Suprapubic skin (tissue), 4 donors: Measurements from ENCODE around the gene ARMH3. TPM values are rescaled to one million over a fixed set of nuclear protein-coding genes. Genes with fewer than 3 reads are reported as not detected.
"Not testable (repeated sequence)": the region's sequence is repeated elsewhere in the genome, so short reads cannot be mapped to it uniquely, and the experiment has no call there.

Experiments
- DNase-seq, 2 donors: peaks; one replicate each; pipeline ENCODE4 v3.0.0-alpha.2; 2019; ENCODE audit warnings: low spot score in 2 of 2
- H3K27ac ChIP-seq: fragments of 200-600 bp; sonication (generic); one replicate; pipeline ENCODE4 v1.5.1; 2019
- H3K27me3 ChIP-seq: fragments of 200-600 bp; sonication (generic); one replicate; pipeline ENCODE4 v1.5.1; 2019
- H3K36me3 ChIP-seq: fragments of 200-600 bp; sonication (generic); one replicate; pipeline ENCODE4 v1.5.1; 2019
- H3K4me1 ChIP-seq: fragments of 200-600 bp; sonication (generic); one replicate; pipeline ENCODE4 v1.5.1; 2019
- H3K4me3 ChIP-seq: fragments of 200-600 bp; sonication (generic); one replicate; pipeline ENCODE4 v1.5.1; 2019; ENCODE audit warnings: mild to moderate bottlenecking
- H3K9me3 ChIP-seq: fragments of 200-600 bp; sonication (generic); one replicate; pipeline ENCODE4 v1.5.1; 2019
- EP300 ChIP-seq: sonication (generic); formaldehyde crosslinking; IDR thresholded peaks from one replicate; pipeline ENCODE4 v1.6.1; 2017; ENCODE audit warnings: antibody characterized with exemption
- POLR2A ChIP-seq, 2 donors: fragments of 450-650 bp; IDR thresholded peaks; one replicate each; pipeline ENCODE4 v1.6.1; 2017; ENCODE audit warnings: antibody characterized with exemption in 2 of 2, mild to moderate bottlenecking in 2 of 2, moderate library complexity in 2 of 2
- POLR2AphosphoS5 ChIP-seq, 3 donors: sonication (generic); formaldehyde crosslinking; IDR thresholded peaks; one replicate each; pipeline ENCODE4 v1.6.1; 2017; ENCODE audit warnings: antibody characterized with exemption in 3 of 3
- WGBS: methylation state at CpG from one replicate; pipeline ENCODE4 v1.1.5; 2018; 5-methylcytosine and 5-hydroxymethylcytosine counted together
- total RNA-seq, 4 donors: library from RNA; depleted of rRNA; stranded (reverse); fragments of >200 nt; gene quantifications; one replicate each; pipeline ENCODE4 v1.1.0, GENCODE V29; 2016
- TF ChIP-seq, protein P1 (sequence below), 2 donors: fragments of 200-600 bp in 1 of 2; fragments of 450-650 bp in 1 of 2; sonication (generic) in 1 of 2; IDR thresholded peaks; one replicate each; pipeline ENCODE4 v1.5.1; 2016 to 2019; ENCODE audit warnings: antibody characterized with exemption in 2 of 2, mild to moderate bottlenecking in 1 of 2, moderate library complexity in 1 of 2

Gene ARMH3
- total RNA-seq, 4 donors from 2014 or later, result 12.1 to 25.7 (median 20.4) TPM

DNA sequence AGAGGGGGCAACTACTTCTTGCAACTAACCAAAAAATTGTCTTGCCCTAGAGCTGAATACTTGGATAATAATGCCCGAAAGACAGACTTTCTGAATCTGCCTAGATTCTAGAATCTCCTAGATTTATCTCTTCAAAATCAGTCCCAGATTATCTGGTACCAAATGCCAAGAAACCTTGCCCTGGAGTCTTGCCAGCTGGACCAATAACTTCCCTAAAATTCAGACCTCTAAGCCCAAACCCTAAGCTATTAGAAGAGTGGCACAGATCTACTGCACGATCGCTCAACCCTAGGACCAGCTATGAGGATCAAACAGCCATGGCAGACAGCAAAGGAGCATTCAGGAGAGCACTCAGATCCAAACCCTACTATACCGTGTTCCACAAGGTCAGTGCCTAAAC, 45.0 kb downstream of the ARMH3 start:
- DNase-seq, result no peak
- Histone ChIP-seq H3K9me3 (no peaks in the 10 kb centered on the region), H3K27me3 (no peaks in the 10 kb centered on the region), H3K27ac (no peak overlapping the region), H3K36me3 (peaks cover 40% of the 10 kb centered on the region), H3K4me3 (no peak overlapping the region), H3K4me1 (no peaks in the 10 kb centered on the region)
- TF ChIP-seq EP300 (no peak), POLR2AphosphoS5 (IDR thresholded peaks at IDR 0.05) (no peak)
- 65% methylated on average over 4 of the region's 4 CpGs for WGBS

DNA sequence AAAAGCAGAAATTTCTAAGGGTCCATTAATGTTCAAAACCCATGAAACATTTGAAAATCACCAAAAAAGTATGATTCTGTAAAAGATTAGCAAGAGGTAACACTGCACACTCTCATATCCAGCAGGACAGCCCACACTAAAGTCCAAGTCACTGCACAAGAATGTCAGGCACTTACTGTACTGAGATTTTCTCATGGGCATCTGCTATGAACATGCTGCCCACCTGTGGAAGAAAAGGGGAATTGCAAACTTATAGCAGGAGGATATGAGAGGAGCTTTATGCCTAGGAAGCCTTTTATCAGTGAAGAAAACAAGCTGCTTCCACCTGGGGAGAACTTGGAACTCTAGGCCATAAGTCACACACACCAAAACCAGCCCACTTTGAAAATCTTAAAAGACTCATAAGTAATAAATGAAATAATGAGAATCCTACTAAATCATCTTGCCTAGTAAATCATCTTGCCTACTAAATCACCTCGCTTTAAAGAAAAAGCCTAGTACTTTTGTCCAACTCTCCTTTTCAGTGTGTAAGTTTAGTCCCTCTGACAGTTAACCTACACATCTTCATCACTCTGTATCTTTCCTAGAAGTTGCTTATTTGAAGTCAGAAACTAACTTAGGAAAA, 46.1 kb downstream of the ARMH3 start:
- Histone ChIP-seq H3K9me3 (no peaks in the 10 kb centered on the region), H3K4me1 (no peaks in the 10 kb centered on the region), H3K4me3 (no peak overlapping the region), H3K36me3 (peaks cover 49% of the 10 kb centered on the region), H3K27me3 (no peaks in the 10 kb centered on the region), H3K27ac (no peak overlapping the region)
- DNase-seq, result no peak
- TF ChIP-seq POLR2A (IDR thresholded peaks at IDR 0.05), result no peak
- no peak for TF ChIP-seq EP300
- TF ChIP-seq, protein P1, sequence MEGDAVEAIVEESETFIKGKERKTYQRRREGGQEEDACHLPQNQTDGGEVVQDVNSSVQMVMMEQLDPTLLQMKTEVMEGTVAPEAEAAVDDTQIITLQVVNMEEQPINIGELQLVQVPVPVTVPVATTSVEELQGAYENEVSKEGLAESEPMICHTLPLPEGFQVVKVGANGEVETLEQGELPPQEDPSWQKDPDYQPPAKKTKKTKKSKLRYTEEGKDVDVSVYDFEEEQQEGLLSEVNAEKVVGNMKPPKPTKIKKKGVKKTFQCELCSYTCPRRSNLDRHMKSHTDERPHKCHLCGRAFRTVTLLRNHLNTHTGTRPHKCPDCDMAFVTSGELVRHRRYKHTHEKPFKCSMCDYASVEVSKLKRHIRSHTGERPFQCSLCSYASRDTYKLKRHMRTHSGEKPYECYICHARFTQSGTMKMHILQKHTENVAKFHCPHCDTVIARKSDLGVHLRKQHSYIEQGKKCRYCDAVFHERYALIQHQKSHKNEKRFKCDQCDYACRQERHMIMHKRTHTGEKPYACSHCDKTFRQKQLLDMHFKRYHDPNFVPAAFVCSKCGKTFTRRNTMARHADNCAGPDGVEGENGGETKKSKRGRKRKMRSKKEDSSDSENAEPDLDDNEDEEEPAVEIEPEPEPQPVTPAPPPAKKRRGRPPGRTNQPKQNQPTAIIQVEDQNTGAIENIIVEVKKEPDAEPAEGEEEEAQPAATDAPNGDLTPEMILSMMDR (IDR thresholded peaks at IDR 0.05), result peak; percentile 78 to 79
- 91% methylated on average over 1 of the region's 1 CpG for WGBS

DNA sequence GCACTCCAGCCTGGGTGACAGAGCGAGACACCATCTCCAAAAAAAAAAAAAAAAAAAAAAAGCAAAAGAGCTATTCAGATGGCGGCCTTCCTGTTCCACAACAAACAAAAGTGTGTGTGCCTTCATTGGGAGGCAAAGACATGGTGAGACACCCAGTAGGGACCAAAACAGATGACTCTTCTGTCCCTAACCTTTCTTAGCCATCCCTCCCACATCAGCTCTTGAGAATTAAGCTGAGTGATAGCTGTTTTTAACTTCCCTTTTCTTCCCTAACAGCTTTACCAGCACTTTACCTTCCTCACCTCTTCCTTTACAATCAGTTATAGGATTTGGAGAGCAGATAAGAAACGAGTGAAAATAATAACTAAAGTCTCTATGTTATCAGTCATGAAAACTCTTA, 48.2 kb downstream of the ARMH3 start:
- no peak for DNase-seq
- H3K27me3 ChIP-seq, result no peaks in the 10 kb centered on the region
- peaks cover 3% of the 10 kb centered on the region for H3K4me1 ChIP-seq
- no peaks in the 10 kb centered on the region for H3K9me3 ChIP-seq
- H3K27ac ChIP-seq, result no peak overlapping the region
- WGBS, result 91% methylated on average over 3 of the region's 3 CpGs
- H3K4me3 ChIP-seq, result no peak overlapping the region
- TF ChIP-seq EP300 (no peak), POLR2AphosphoS5 (IDR thresholded peaks at IDR 0.05) (no peak), POLR2A (IDR thresholded peaks at IDR 0.05) (no peak)
- TF ChIP-seq, protein P1 (IDR thresholded peaks at IDR 0.05), result no peak
- H3K36me3 ChIP-seq, result peaks cover 52% of the 10 kb centered on the region

DNA sequence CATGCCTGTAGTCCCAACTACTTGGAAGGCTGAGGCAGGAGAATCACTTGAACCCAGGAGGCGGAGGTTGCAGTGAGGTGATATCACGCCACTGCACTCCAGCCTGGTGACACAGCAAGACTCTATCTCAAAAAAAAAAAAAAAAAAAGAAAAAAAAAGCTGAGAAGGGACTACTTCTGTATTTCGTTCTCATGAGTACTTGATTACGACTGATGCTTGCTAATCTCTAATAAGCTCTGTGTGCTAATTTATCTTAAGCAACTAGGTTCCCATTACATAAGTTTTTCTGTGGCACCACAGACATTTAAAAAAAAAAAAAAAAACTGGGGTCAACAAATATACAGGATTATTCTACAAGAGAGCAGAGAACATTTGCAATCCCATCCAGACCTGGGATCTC, 48.9 kb downstream of the ARMH3 start:
- H3K36me3 ChIP-seq, result peaks cover 46% of the 10 kb centered on the region
- H3K4me3 ChIP-seq, H3K27me3 ChIP-seq, H3K27ac ChIP-seq, H3K9me3 ChIP-seq, DNase-seq, H3K4me1 ChIP-seq: not testable (repeated sequence)
- 93% methylated on average over 4 of the region's 4 CpGs for WGBS

DNA sequence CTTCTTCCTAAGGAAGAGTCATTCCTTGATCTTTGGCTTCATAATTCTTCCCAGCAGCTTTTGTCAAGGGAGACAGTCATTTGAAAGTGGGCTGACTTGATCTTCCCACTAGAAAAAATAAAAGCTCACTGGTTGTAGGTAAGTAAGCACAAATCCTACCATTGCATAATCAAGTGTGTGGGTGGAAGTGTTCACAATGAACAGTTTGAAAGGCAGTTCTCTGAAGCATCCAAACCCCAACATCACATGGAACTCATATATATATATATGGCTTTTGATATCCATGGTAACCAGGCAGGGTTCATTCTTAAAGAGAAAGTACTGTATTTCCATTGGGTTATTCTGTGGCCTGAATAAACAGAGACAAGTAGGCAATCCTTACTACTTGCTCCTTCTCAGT, 51.6 kb downstream of the ARMH3 start:
- Histone ChIP-seq H3K27ac (no peak overlapping the region), H3K36me3 (peaks cover 58% of the 10 kb centered on the region), H3K4me1 (peaks cover 3% of the 10 kb centered on the region), H3K9me3 (no peaks in the 10 kb centered on the region), H3K27me3 (no peaks in the 10 kb centered on the region), H3K4me3 (no peak overlapping the region)
- TF ChIP-seq, protein P1 (IDR thresholded peaks at IDR 0.05), result no peak
- TF ChIP-seq POLR2A (IDR thresholded peaks at IDR 0.05) (no peak), EP300 (no peak), POLR2AphosphoS5 (IDR thresholded peaks at IDR 0.05) (no peak)
- no peak for DNase-seq

DNA sequence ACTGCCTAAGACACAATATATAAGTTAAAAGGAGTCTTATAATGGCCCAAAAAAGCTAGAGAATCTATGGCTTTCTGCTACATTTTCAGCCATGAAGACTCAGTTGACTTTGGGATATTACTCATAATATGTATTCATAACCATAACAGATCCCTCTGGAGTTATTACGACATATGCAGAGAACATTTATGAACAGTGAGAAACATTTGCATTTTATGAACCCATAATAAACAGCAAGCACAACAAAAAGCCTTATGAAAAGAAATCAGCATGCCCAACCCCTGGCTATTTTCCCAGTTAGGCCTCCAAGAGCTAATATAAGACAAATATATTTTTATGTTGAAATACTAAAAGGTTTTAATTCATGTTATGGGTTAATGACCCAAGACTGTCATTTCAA, 52.4 kb downstream of the ARMH3 start:
- 68% methylated on average over 1 of the region's 1 CpG for WGBS
- Histone ChIP-seq H3K27ac (no peak overlapping the region), H3K4me3 (no peak overlapping the region), H3K9me3 (no peaks in the 10 kb centered on the region), H3K27me3 (no peaks in the 10 kb centered on the region), H3K36me3 (peaks cover 62% of the 10 kb centered on the region), H3K4me1 (peaks cover 3% of the 10 kb centered on the region)
- DNase-seq, result no peak
- TF ChIP-seq POLR2A (IDR thresholded peaks at IDR 0.05) (no peak), EP300 (no peak), POLR2AphosphoS5 (IDR thresholded peaks at IDR 0.05) (no peak)
- TF ChIP-seq, protein P1 (IDR thresholded peaks at IDR 0.05), result no peak
